GM12878 (cell line): ENCODE results near the gene PON1. TPM values are rescaled to one million over a fixed set of nuclear protein-coding genes. Genes with fewer than 3 reads are reported as not detected.

ENCODE experiments used
- ATAC-seq: fragments of 200-7000 bp; cut with Tn5 transposase; 3 replicates; pipeline ENCODE4 v1.9.1; 2020; ENCODE audit warnings: mild to moderate bottlenecking, moderate library complexity
- BruUV-seq: library from RNA; stranded (reverse); fragments of 400-500 nt; replicated peaks from 2 replicates; lab custom pipeline; 2021; lab: Mats Ljungman, UMichigan
- CTCF ChIA-PET: fragments of 300-600 bp; sonication (Branson Sonifier 250); formaldehyde crosslinking; extraction: SDS; loops from one replicate; lab custom pipeline; 2021; ENCODE audit warnings: inconsistent platforms; lab: Yijun Ruan, JAX
- POLR2A ChIA-PET: fragments of 350-600 bp; formaldehyde crosslinking; extraction: SDS; loops from one replicate; lab custom pipeline; 2021; ENCODE audit warnings: inconsistent platforms; lab: Charles Lee
- RAD21 ChIA-PET: fragments of 300-600 bp; sonication (Branson Sonifier 250); formaldehyde crosslinking; loops from one replicate; lab custom pipeline; 2023; ENCODE audit warnings: antibody characterized with exemption; ENCODE audit not compliant: unreplicated experiment; lab: Charles Lee
- SMC1A ChIA-PET: fragments of 300-600 bp; sonication (Branson Sonifier 250); formaldehyde crosslinking; loops from one replicate; lab custom pipeline; 2023; ENCODE audit not compliant: unreplicated experiment, uncharacterized antibody; lab: Charles Lee
- DNase-seq: peaks from one replicate; pipeline ENCODE4 v3.0.0-alpha.2; 2011; ENCODE audit warnings: low read depth, low spot score
- FAIRE-seq: peaks from 3 replicates; lab custom pipeline; 2011; peaks lifted over from hg19 to GRCh38; lab: Jason Lieb, UNC
- H2AFZ ChIP-seq: 2 replicates; pipeline ENCODE4 v1.6.0; 2011; ENCODE audit warnings: low read depth, low read length, control low read depth; ENCODE audit not compliant: control insufficient read depth
- H3K27ac ChIP-seq: 2 replicates; pipeline ENCODE4 v1.5.1; 2011; ENCODE audit warnings: control low read depth; ENCODE audit not compliant: control insufficient read depth, insufficient read depth
- H3K27me3 ChIP-seq, 2 experiments: replicated peaks in 1 of 2; 2 replicates each; pipeline versions ENCODE4 v1.6.0 to v1.6.1; 2011; ENCODE audit warnings: low read length in 1 of 2; ENCODE audit not compliant: control insufficient read depth in 2 of 2, insufficient read depth in 2 of 2
- H3K36me3 ChIP-seq, 2 experiments: 2 replicates each; pipeline ENCODE4 v1.5.1; 2011; ENCODE audit warnings: low read length in 1 of 2; ENCODE audit not compliant: control insufficient read depth in 2 of 2, insufficient read depth in 2 of 2
- H3K4me1 ChIP-seq: 2 replicates; pipeline ENCODE4 v1.6.1; 2011; ENCODE audit warnings: mild to moderate bottlenecking, low read length, moderate library complexity, mixed read lengths; ENCODE audit not compliant: control insufficient read depth, insufficient read depth
- H3K4me2 ChIP-seq: 2 replicates; pipeline ENCODE4 v1.6.0; 2011; ENCODE audit warnings: control low read depth; ENCODE audit not compliant: control insufficient read depth, insufficient read depth
- H3K4me3 ChIP-seq: fragments of 200-600 bp; sonication (generic); 2 replicates; pipeline ENCODE4 v1.5.1; 2016
- H3K79me2 ChIP-seq: 2 replicates; pipeline ENCODE4 v1.6.0; 2011; ENCODE audit warnings: low read length; ENCODE audit not compliant: control insufficient read depth, insufficient read depth
- H3K9ac ChIP-seq: 2 replicates; pipeline ENCODE4 v1.8.0; 2011; ENCODE audit warnings: low read length, control low read depth, mixed read lengths; ENCODE audit not compliant: control insufficient read depth, insufficient read depth
- H3K9me3 ChIP-seq: replicated peaks from 3 replicates; pipeline ENCODE4 v1.5.1; 2011; ENCODE audit warnings: mild to moderate bottlenecking, low read length; ENCODE audit not compliant: control insufficient read depth, insufficient read depth
- H4K20me1 ChIP-seq: 2 replicates; pipeline ENCODE4 v1.6.0; 2011; ENCODE audit not compliant: control insufficient read depth, insufficient read depth
- CBFB ChIP-seq: IDR thresholded peaks from 2 replicates; pipeline ENCODE4 v1.6.1; 2016; ENCODE audit warnings: antibody characterized with exemption, low read depth
- CHD2 ChIP-seq: IDR thresholded peaks from 2 replicates; pipeline ENCODE4 v1.6.1; 2011; ENCODE audit warnings: low read depth, low read length, improper control_type of control experiment, borderline replicate concordance
- EGR1 ChIP-seq, 2 experiments: IDR thresholded peaks; 1 replicate in 1 of 2; 2 replicates in 1 of 2; pipeline ENCODE4 v1.6.1; 2011 to 2012; ENCODE audit warnings: low read depth in 2 of 2, low read length in 2 of 2, borderline replicate concordance in 1 of 2, mild to moderate bottlenecking in 1 of 2, moderate library complexity in 1 of 2
- HDGF ChIP-seq: fragments of 450-650 bp; IDR thresholded peaks from 2 replicates; pipeline ENCODE4 v1.6.1; 2016; ENCODE audit warnings: antibody characterized with exemption
- KAT2A ChIP-seq: conservative IDR thresholded peaks from 2 replicates; pipeline ENCODE4 v1.6.1; 2011; ENCODE audit warnings: low read depth, low read length; ENCODE audit not compliant: control insufficient read depth
- NFXL1 ChIP-seq: fragments of 450-650 bp; IDR thresholded peaks from 2 replicates; pipeline ENCODE4 v1.6.1; 2017; ENCODE audit warnings: antibody characterized with exemption, mild to moderate bottlenecking, borderline replicate concordance
- SPI1 ChIP-seq: IDR thresholded peaks from 2 replicates; pipeline ENCODE4 v1.6.1; 2011; ENCODE audit warnings: low read depth, mild to moderate bottlenecking, low read length, moderate library complexity, borderline replicate concordance; ENCODE audit not compliant: insufficient read depth
- SREBF2 ChIP-seq: IDR thresholded peaks from 2 replicates; pipeline ENCODE4 v1.6.1; 2012; ENCODE audit warnings: mild to moderate bottlenecking, low read length
- ZNF207 ChIP-seq: fragments of 450-650 bp; IDR thresholded peaks from 2 replicates; pipeline ENCODE4 v1.6.1; 2014; ENCODE audit warnings: antibody characterized with exemption, mild to moderate bottlenecking, borderline replicate concordance
- WGBS: methylation state at CpG from one replicate; pipeline ENCODE4 v1.1.6; 2016; ENCODE audit warnings: low lambda C conversion rate; ENCODE audit not compliant: insufficient replicate concordance, insufficient coverage; ENCODE audit errors: missing lambda C conversion rate; 5-methylcytosine and 5-hydroxymethylcytosine counted together
- in situ Hi-C: fragments of 300-500 bp; cut with MboI; formaldehyde crosslinking; loops from 9 replicates; pipeline ENCODE4 v1.14.3; 2018; ENCODE audit warnings: mixed read lengths
- intact Hi-C: fragments of 100-400 bp; cut with micrococcal nuclease; formaldehyde crosslinking; loops from one replicate; pipeline ENCODE4 v1.14.2; 2022; ENCODE audit not compliant: unreplicated experiment
- polyA plus RNA-seq, 11 experiments: library from polyadenylated mRNA; depleted of rRNA in 4 of 11; unstranded in 6 of 11; stranded (reverse) in 5 of 11; fragments of >200 nt; fragmentation: Nextera tagmentation in 4 of 11; fragmentation: Illumina TruSeq in 1 of 11; extraction: Ambion mirVana in 4 of 11; extraction: Trizol in 1 of 11; gene quantifications; 1 replicate in 1 of 11; 2 replicates in 10 of 11; pipeline versions ENCODE4 v1.2.1 to v1.2.3, GENCODE V29; 2011 to 2016; ENCODE audit warnings: inconsistent platforms in 2 of 11, missing spikeins in 2 of 11, low read depth in 1 of 11
- total RNA-seq, 4 experiments: library from RNA; depleted of rRNA in 3 of 4; stranded (reverse); fragments of >200 nt in 3 of 4; fragmentation: Illumina TruSeq in 1 of 4; extraction: Trizol in 1 of 4; gene quantifications; 2 replicates each; pipeline versions ENCODE4 v1.2.1 to v1.2.3, GENCODE V29; 2013 to 2021
- TF ChIP-seq, protein P1 (sequence below): fragments of 450-650 bp; IDR thresholded peaks from 2 replicates; pipeline ENCODE4 v1.6.1; 2017; ENCODE audit warnings: mild to moderate bottlenecking
- TF ChIP-seq, protein P2 (sequence below): IDR thresholded peaks from 2 replicates; pipeline ENCODE4 v1.6.1; 2012; ENCODE audit warnings: mild to moderate bottlenecking, low read depth, low read length
- TF ChIP-seq, protein P3 (sequence below): IDR thresholded peaks from 2 replicates; pipeline ENCODE4 v1.6.1; 2012; ENCODE audit warnings: low read depth, low read length, improper control_type of control experiment
- TF ChIP-seq, protein P4 (sequence below): IDR thresholded peaks from 2 replicates; pipeline ENCODE4 v1.6.1; 2011; ENCODE audit warnings: low read depth, mild to moderate bottlenecking, low read length, moderate library complexity, borderline replicate concordance; ENCODE audit errors: extremely low read depth
- TF ChIP-seq, protein P5 (sequence below): IDR thresholded peaks from 2 replicates; pipeline ENCODE4 v1.6.1; 2012; ENCODE audit warnings: low read length, inconsistent platforms
- TF ChIP-seq, protein P6 (sequence below): fragments of 450-650 bp; IDR thresholded peaks from 2 replicates; pipeline ENCODE4 v1.6.1; 2016; ENCODE audit warnings: mild to moderate bottlenecking

Gene PON1
- total and polyA plus RNA-seq, 10 of the 15 experiments (the other 5 are each of a cell fraction or from before 2014, with no cell fraction given) = 0.10 to 0.26 (median 0.23) TPM; not detected in 4

DNA sequence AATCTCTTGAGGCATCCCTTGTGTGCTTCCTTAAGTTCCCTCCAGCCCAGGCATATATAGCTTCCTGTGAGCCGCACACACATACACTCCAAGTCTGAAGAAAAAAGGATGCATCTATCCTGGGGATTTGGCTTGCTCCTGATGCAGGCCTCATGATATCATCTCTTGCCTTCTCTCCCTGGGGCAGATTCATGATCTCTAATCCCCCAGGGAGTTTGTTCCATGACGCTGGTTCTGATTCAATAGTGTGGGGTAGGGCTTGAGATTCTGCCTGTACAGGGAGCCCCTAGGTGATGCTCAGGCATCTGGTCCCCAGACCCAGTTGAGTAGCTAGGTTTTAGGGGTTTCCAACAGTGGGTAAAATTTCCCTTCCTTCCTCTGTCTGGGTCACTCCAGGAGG lies 1.5 kb downstream of the PON1 start:
- Histone ChIP-seq H3K4me2 (no peak overlapping the region), H3K9ac (no peak overlapping the region), H3K4me3 (no peak overlapping the region), H2AFZ (no peak overlapping the region), H3K27me3 (no peaks in the 10 kb centered on the region), H3K4me1 (no peaks in the 10 kb centered on the region), H3K9me3 (no peaks in the 10 kb centered on the region), H3K36me3 (no peaks in the 10 kb centered on the region), H3K27ac (no peak overlapping the region), H4K20me1 (no peaks in the 10 kb centered on the region), H3K79me2 (no peaks in the 10 kb centered on the region)
- intact Hi-C loops (no loop called here), in situ Hi-C loops (no loop called here)
- no peak; the same call in 2 of the 3 replicates for ATAC-seq
- ChIA-PET POLR2A (no interaction called here), RAD21 (interaction anchor here (1.4 kb wide), 1 partner anchor 154 kb away, joined by 5 read pairs; no protein-coding TSS in a partner anchor), CTCF (interaction anchor here (1.0 to 1.4 kb wide), 4 partner anchors 9 to 188 kb away, joined by 3 to 5 read pairs (median 4); no protein-coding TSS in a partner anchor), SMC1A (interaction anchor here (0.7 to 1.4 kb wide), 6 partner anchors 12 to 159 kb away, joined by 3 to 5 read pairs (median 4); no protein-coding TSS in a partner anchor)
- no peak for DNase-seq
- no peak for FAIRE-seq
- WGBS = 61% methylated on average over 2 of the region's 2 CpGs
- no TSS peak for BruUV-seq
- TF ChIP-seq, protein P1, sequence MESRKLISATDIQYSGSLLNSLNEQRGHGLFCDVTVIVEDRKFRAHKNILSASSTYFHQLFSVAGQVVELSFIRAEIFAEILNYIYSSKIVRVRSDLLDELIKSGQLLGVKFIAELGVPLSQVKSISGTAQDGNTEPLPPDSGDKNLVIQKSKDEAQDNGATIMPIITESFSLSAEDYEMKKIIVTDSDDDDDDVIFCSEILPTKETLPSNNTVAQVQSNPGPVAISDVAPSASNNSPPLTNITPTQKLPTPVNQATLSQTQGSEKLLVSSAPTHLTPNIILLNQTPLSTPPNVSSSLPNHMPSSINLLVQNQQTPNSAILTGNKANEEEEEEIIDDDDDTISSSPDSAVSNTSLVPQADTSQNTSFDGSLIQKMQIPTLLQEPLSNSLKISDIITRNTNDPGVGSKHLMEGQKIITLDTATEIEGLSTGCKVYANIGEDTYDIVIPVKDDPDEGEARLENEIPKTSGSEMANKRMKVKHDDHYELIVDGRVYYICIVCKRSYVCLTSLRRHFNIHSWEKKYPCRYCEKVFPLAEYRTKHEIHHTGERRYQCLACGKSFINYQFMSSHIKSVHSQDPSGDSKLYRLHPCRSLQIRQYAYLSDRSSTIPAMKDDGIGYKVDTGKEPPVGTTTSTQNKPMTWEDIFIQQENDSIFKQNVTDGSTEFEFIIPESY = no peak
- TF ChIP-seq NFXL1 = no peak
- TF ChIP-seq, protein P2, sequence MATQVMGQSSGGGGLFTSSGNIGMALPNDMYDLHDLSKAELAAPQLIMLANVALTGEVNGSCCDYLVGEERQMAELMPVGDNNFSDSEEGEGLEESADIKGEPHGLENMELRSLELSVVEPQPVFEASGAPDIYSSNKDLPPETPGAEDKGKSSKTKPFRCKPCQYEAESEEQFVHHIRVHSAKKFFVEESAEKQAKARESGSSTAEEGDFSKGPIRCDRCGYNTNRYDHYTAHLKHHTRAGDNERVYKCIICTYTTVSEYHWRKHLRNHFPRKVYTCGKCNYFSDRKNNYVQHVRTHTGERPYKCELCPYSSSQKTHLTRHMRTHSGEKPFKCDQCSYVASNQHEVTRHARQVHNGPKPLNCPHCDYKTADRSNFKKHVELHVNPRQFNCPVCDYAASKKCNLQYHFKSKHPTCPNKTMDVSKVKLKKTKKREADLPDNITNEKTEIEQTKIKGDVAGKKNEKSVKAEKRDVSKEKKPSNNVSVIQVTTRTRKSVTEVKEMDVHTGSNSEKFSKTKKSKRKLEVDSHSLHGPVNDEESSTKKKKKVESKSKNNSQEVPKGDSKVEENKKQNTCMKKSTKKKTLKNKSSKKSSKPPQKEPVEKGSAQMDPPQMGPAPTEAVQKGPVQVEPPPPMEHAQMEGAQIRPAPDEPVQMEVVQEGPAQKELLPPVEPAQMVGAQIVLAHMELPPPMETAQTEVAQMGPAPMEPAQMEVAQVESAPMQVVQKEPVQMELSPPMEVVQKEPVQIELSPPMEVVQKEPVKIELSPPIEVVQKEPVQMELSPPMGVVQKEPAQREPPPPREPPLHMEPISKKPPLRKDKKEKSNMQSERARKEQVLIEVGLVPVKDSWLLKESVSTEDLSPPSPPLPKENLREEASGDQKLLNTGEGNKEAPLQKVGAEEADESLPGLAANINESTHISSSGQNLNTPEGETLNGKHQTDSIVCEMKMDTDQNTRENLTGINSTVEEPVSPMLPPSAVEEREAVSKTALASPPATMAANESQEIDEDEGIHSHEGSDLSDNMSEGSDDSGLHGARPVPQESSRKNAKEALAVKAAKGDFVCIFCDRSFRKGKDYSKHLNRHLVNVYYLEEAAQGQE = no peak
- no peak for TF ChIP-seq CBFB
- no peak for TF ChIP-seq SPI1
- TF ChIP-seq SREBF2 = no peak
- no peak for TF ChIP-seq EGR1 (IDR thresholded peaks at IDR 0.05; ENCODE audit: borderline replicate concordance in 1 of 2, low read depth in 2 of 2, low read length in 2 of 2)
- TF ChIP-seq, protein P3, sequence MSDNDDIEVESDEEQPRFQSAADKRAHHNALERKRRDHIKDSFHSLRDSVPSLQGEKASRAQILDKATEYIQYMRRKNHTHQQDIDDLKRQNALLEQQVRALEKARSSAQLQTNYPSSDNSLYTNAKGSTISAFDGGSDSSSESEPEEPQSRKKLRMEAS = no peak
- TF ChIP-seq, protein P4, sequence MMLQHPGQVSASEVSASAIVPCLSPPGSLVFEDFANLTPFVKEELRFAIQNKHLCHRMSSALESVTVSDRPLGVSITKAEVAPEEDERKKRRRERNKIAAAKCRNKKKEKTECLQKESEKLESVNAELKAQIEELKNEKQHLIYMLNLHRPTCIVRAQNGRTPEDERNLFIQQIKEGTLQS = no peak
- no peak for TF ChIP-seq ZNF207
- TF ChIP-seq HDGF = no peak
- TF ChIP-seq CHD2 = no peak
- TF ChIP-seq, protein P5, sequence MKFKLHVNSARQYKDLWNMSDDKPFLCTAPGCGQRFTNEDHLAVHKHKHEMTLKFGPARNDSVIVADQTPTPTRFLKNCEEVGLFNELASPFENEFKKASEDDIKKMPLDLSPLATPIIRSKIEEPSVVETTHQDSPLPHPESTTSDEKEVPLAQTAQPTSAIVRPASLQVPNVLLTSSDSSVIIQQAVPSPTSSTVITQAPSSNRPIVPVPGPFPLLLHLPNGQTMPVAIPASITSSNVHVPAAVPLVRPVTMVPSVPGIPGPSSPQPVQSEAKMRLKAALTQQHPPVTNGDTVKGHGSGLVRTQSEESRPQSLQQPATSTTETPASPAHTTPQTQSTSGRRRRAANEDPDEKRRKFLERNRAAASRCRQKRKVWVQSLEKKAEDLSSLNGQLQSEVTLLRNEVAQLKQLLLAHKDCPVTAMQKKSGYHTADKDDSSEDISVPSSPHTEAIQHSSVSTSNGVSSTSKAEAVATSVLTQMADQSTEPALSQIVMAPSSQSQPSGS = no peak
- TF ChIP-seq, protein P6, sequence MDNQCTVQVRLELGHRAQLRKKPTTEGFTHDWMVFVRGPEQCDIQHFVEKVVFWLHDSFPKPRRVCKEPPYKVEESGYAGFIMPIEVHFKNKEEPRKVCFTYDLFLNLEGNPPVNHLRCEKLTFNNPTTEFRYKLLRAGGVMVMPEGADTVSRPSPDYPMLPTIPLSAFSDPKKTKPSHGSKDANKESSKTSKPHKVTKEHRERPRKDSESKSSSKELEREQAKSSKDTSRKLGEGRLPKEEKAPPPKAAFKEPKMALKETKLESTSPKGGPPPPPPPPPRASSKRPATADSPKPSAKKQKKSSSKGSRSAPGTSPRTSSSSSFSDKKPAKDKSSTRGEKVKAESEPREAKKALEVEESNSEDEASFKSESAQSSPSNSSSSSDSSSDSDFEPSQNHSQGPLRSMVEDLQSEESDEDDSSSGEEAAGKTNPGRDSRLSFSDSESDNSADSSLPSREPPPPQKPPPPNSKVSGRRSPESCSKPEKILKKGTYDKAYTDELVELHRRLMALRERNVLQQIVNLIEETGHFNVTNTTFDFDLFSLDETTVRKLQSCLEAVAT = no peak
- no peak for TF ChIP-seq KAT2A
